Tongue (tissue), 2 donors: Measurements from ENCODE around the gene C11orf71. TPM values are rescaled to one million over a fixed set of nuclear protein-coding genes. Genes with fewer than 3 reads are reported as not detected.

Experiments used
- DNase-seq: peaks from one replicate; pipeline ENCODE4 v3.0.0-alpha.2; 2015
- total RNA-seq: library from RNA; depleted of rRNA; stranded (reverse); fragments of >200 nt; gene quantifications from one replicate; pipeline ENCODE4 v1.2.3, GENCODE V29; 2014

The C11orf71 gene
- total RNA-seq, 1 donor from 2014 or later: 9.3 TPM

GRCh38 chr11:114358716-114359115 lies 41.6 kb downstream of the C11orf71 start:
- no peak for DNase-seq

- peak; percentile 7 for DNase-seq
These were observed 46.2 kb downstream of the C11orf71 start for GRCh38 chr11:114354076-114354475.

- no peak for DNase-seq
These were observed 46.9 kb downstream of the C11orf71 start for GRCh38 chr11:114353443-114353842.

- no peak for DNase-seq
These were observed 50.3 kb downstream of the C11orf71 start for GRCh38 chr11:114350022-114350421.

Other genes starting within 250 kb of the C11orf71 start
- gene NNMT, start 104.1 kb downstream of the C11orf71 start, total RNA-seq: 21.6 TPM
- 25.8 TPM for gene RBM7, start 155 bp upstream of the C11orf71 start, total RNA-seq
- 48.7 TPM for gene REXO2, start 39.0 kb upstream of the C11orf71 start, total RNA-seq
- not detected for gene NXPE1, start 159.4 kb upstream of the C11orf71 start, total RNA-seq
- not detected for gene NXPE4, start 195.3 kb upstream of the C11orf71 start, total RNA-seq